ENCODE results near the gene DUSP7. TPM values are rescaled to one million over a fixed set of nuclear protein-coding genes. Genes with fewer than 3 reads are reported as not detected.

The DUSP7 gene
- total and polyA plus RNA-seq, 9 of the 15 experiments (the other 6 are each of a cell fraction or from before 2014, with no cell fraction given), result 0.45 to 15.8 (median 8.2) TPM

DNA sequence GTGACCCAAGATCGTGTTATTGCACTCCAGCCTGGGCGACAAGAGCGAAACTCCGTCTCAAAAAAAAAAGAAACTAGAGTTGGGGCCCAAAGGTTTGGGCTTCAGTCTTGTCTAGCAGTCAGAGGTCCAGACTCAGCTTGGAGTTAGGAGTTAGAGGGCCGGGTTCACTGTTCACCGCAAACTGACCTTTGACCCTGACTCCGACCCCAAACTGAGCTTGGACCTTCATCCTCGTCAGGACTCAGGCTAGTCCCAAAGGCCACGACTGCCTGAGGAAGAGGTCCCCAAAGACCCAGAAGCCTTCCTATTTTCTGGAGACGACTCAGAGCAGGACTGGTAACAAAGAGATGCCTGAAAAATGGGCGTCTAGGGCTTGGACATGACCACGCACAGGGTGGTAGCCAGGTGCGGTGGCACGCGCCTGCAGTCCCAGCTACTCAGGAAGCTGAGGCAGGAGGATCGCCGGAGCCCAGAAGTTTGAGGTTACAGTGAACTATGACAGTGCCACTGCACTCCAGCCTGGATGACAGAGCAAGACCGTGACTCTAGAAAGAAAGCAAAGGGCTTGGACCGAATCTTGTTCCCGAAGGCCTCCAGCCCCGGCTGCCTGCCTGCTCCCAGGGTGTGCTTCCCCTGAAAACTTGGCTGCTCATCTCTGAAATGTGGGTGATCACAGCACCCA lies 37.9 kb downstream of the DUSP7 start (continued):
- TF ChIP-seq, protein P1, sequence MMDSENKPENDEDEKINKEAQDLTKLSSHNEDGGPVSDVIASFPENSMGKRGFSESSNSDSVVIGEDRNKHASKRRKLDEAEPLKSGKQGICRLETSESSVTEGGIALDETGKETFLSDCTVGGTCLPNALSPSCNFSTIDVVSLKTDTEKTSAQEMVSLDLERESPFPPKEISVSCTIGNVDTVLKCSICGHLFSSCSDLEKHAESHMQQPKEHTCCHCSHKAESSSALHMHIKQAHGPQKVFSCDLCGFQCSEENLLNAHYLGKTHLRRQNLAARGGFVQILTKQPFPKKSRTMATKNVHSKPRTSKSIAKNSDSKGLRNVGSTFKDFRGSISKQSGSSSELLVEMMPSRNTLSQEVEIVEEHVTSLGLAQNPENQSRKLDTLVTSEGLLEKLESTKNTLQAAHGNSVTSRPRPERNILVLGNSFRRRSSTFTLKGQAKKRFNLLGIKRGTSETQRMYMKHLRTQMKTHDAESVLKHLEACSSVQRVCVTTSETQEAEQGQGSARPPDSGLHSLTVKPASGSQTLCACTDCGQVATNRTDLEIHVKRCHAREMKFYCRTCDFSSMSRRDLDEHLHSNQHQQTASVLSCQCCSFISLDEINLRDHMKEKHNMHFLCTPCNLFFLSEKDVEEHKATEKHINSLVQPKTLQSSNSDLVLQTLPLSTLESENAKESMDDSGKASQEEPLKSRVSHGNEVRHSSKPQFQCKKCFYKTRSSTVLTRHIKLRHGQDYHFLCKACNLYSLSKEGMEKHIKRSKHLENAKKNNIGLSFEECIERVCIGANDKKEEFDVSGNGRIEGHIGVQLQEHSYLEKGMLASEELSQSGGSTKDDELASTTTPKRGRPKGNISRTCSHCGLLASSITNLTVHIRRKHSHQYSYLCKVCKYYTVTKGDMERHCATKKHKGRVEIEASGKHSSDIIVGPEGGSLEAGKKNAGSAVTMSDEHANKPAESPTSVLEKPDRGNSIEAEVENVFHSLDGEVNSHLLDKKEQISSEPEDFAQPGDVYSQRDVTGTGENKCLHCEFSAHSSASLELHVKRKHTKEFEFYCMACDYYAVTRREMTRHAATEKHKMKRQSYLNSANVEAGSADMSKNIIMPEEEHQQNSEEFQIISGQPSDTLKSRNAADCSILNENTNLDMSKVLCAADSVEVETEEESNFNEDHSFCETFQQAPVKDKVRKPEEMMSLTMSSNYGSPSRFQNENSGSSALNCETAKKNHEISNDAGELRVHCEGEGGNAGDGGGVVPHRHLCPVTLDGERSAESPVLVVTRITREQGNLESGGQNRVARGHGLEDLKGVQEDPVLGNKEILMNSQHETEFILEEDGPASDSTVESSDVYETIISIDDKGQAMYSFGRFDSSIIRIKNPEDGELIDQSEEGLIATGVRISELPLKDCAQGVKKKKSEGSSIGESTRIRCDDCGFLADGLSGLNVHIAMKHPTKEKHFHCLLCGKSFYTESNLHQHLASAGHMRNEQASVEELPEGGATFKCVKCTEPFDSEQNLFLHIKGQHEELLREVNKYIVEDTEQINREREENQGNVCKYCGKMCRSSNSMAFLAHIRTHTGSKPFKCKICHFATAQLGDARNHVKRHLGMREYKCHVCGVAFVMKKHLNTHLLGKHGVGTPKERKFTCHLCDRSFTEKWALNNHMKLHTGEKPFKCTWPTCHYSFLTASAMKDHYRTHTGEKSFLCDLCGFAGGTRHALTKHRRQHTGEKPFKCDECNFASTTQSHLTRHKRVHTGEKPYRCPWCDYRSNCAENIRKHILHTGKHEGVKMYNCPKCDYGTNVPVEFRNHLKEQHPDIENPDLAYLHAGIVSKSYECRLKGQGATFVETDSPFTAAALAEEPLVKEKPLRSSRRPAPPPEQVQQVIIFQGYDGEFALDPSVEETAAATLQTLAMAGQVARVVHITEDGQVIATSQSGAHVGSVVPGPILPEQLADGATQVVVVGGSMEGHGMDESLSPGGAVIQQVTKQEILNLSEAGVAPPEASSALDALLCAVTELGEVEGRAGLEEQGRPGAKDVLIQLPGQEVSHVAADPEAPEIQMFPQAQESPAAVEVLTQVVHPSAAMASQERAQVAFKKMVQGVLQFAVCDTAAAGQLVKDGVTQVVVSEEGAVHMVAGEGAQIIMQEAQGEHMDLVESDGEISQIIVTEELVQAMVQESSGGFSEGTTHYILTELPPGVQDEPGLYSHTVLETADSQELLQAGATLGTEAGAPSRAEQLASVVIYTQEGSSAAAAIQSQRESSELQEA (IDR thresholded peaks at IDR 0.05; ENCODE audit: low read depth), result no peak
- TF ChIP-seq ZBTB7A (IDR thresholded peaks at IDR 0.05; ENCODE audit: borderline replicate concordance, control insufficient read depth, low read depth, low read length) (no peak), ZFP1 (CRISPR knock-in tag; IDR thresholded peaks at IDR 0.05) (no peak)
